ENCODE data around the gene TRPM2. TPM values are rescaled to one million over a fixed set of nuclear protein-coding genes. Genes with fewer than 3 reads are reported as not detected.
A peak's percentile ranks its signal among the peaks of the same experiment; 100 is the strongest.

TRPM2 gene
- total RNA-seq, 6 experiments from 2014 or later: 0.92 to 2.0 (median 1.2) TPM

- ATAC-seq (peak; percentile 55 to 71 (median 62)), DNase-seq (peak; percentile 82 to 88 (median 86))
- H3K4me1 ChIP-seq: peaks cover 0 to 30% (median 6%) of the 10 kb centered on the region in 4 donors
- H3K36me3 ChIP-seq: no peaks in the 10 kb centered on the region
- intact Hi-C loops (cut with DNase I): no loop called here
- H3K4me3 ChIP-seq: peak overlapping the region; percentile 70 to 92 (median 89)
- no peaks in the 10 kb centered on the region for H3K27me3 ChIP-seq
- peak overlapping the region; percentile 87 to 97 (median 93) for H3K27ac ChIP-seq
- WGBS (ENCODE audit: insufficient coverage, low coverage, low lambda C conversion rate, missing lambda C conversion rate): no CpG with 5 or more reads among the region's 72 CpGs
- H3K9me3 ChIP-seq: no peaks in the 10 kb centered on the region
- peak; percentile 5 for TF ChIP-seq POLR2A (IDR thresholded peaks at IDR 0.05)
- TF ChIP-seq CTCF (IDR thresholded peaks at IDR 0.05): peak in 3 of 4 donors; percentile 14 to 46 (median 40)
Observed at GRCh38 chr21:44455524-44456213, 102.2 kb downstream of the TRPM2 start.

GRCh38 chr21:44456214-44456914 is 102.9 kb downstream of the TRPM2 start:
- TF ChIP-seq CTCF (IDR thresholded peaks at IDR 0.05): peak in 1 of 4 donors; percentile 4
- peak; percentile 5 for TF ChIP-seq POLR2A (IDR thresholded peaks at IDR 0.05)
- Histone ChIP-seq H3K9me3 (no peaks in the 10 kb centered on the region), H3K36me3 (no peaks in the 10 kb centered on the region), H3K4me3 (peak overlapping the region; percentile 70 to 92 (median 89)), H3K4me1 (peaks cover 0 to 37% (median 10%) of the 10 kb centered on the region in 4 donors), H3K27ac (peak overlapping the region; percentile 87 to 97 (median 93)), H3K27me3 (no peaks in the 10 kb centered on the region)
- DNase-seq (peak in 2 of 3 donors; percentile 37 to 64), ATAC-seq (peak; percentile 0 to 13 (median 2))
- 59% methylated on average over 12 of the region's 35 CpGs for WGBS (ENCODE audit: insufficient coverage, low coverage, low lambda C conversion rate, missing lambda C conversion rate)
- intact Hi-C loops (cut with DNase I): no loop called here

- no peaks in the 10 kb centered on the region for H3K36me3 ChIP-seq
- intact Hi-C loops (cut with DNase I): no loop called here
- H3K4me3 ChIP-seq: peak overlapping the region; percentile 70 to 92 (median 89)
- no peaks in the 10 kb centered on the region for H3K27me3 ChIP-seq
- 67% methylated on average over 3 of the region's 44 CpGs for WGBS (ENCODE audit: insufficient coverage, low coverage, low lambda C conversion rate, missing lambda C conversion rate)
- H3K4me1 ChIP-seq: peaks cover 0 to 42% (median 12%) of the 10 kb centered on the region in 4 donors
- H3K27ac ChIP-seq: peak overlapping the region; percentile 87 to 97 (median 93)
- no peak for ATAC-seq
- no peaks in the 10 kb centered on the region for H3K9me3 ChIP-seq
- peak in 2 of 3 donors; percentile 26 to 60 for DNase-seq
- no peak for TF ChIP-seq CTCF (IDR thresholded peaks at IDR 0.05)
Observed at GRCh38 chr21:44456915-44457736, 103.7 kb downstream of the TRPM2 start.

- 0% methylated on average over 1 of the region's 19 CpGs for WGBS (ENCODE audit: insufficient coverage, low coverage, low lambda C conversion rate, missing lambda C conversion rate)
- peak overlapping the region in 2 of 3 donors; percentile 93 to 97 for H3K27ac ChIP-seq
Observed at GRCh38 chr21:44458971-44459711, 105.7 kb downstream of the TRPM2 start.

More at GRCh38 chr21:44458971-44459711, 105.7 kb downstream of the TRPM2 start:
- no peaks in the 10 kb centered on the region for H3K36me3 ChIP-seq
- TF ChIP-seq POLR2A (IDR thresholded peaks at IDR 0.05) (no peak), CTCF (IDR thresholded peaks at IDR 0.05) (no peak)
- DNase-seq: peak in 1 of 3 donors; percentile 22
- H3K9me3 ChIP-seq: no peaks in the 10 kb centered on the region
- H3K4me3 ChIP-seq: no peak overlapping the region
- no peak for ATAC-seq
- H3K27me3 ChIP-seq: no peaks in the 10 kb centered on the region
- intact Hi-C loops (cut with DNase I): no loop called here
- H3K4me1 ChIP-seq: peaks cover 0 to 42% (median 12%) of the 10 kb centered on the region in 4 donors
